ENCODE results near the gene DNAJC13. TPM values are rescaled to one million over a fixed set of nuclear protein-coding genes. Genes with fewer than 3 reads are reported as not detected.

The DNAJC13 gene
- total RNA-seq, 6 experiments from 2014 or later: 55.9 to 66.4 (median 60.1) TPM

DNA sequence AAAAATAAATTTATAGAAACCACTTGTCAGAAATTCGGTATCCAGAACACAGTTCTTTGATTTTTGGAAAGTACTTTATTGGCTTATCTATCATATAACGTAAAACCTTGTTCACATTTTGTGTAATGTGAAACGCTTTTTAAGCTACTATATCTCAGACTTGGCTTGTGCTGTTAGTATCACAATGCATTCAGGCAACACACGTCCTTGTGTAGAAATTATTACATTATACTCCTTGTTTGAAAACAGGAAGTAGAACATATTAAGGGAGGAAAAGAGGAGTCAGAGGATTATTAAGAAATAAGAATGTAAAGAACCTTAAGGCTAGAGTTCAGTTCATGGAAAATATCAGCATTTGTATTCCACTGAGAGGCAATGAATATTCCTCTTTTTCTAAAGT is 1.6 kb downstream of the DNAJC13 start:
- no peaks in the 10 kb centered on the region for H3K9me3 Mint-ChIP-seq
- peak overlapping the region; percentile 87 for H3K27ac Mint-ChIP-seq
- TF ChIP-seq CTCF (IDR thresholded peaks at IDR 0.05): no peak
- peak overlapping the region; percentile 96 for H3K4me3 Mint-ChIP-seq
- no peaks in the 10 kb centered on the region; the same call in 1 of the 2 replicates for H3K27me3 Mint-ChIP-seq (ENCODE audit: insufficient read depth)
- H3K4me1 Mint-ChIP-seq (ENCODE audit: low read depth): peaks cover 63% of the 10 kb centered on the region
- H3K36me3 Mint-ChIP-seq (ENCODE audit: low read depth): peaks cover 30% of the 10 kb centered on the region
- no peak for DNase-seq

- Mint-ChIP-seq H3K4me3 (no peak overlapping the region), H3K36me3 (ENCODE audit: low read depth) (peaks cover 45% of the 10 kb centered on the region), H3K4me1 (ENCODE audit: low read depth) (peaks cover 77% of the 10 kb centered on the region), H3K27ac (peak overlapping the region; percentile 71), H3K9me3 (no peaks in the 10 kb centered on the region), H3K27me3 (ENCODE audit: insufficient read depth) (no peaks in the 10 kb centered on the region; the same call in 1 of the 2 replicates)
- peak; percentile 46 for DNase-seq
- no peak for TF ChIP-seq CTCF (IDR thresholded peaks at IDR 0.05)
These were observed 4.5 kb downstream of the DNAJC13 start for GRCh38 chr3:132421832-132422231.

DNA sequence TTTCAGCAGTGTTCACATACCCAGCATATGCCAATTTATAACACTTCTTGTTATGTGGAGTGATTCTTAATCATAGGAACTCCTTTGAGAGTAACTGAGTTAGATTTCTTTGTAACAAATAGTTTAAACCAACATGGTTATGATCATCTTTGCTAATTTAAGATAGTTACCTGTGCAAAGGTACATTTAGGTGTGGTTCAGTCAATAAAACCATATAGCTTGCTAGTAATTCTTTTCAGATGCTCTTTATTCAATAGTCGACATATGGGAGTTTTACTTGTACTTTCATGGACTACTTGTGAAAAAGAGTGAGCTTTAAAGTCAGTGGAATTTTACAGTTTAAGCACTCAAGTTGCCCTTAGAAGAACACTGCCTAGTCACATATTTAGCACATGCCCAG is 5.2 kb downstream of the DNAJC13 start:
- Mint-ChIP-seq H3K36me3 (ENCODE audit: low read depth) (peaks cover 45% of the 10 kb centered on the region), H3K4me3 (no peak overlapping the region), H3K27ac (no peak overlapping the region), H3K4me1 (ENCODE audit: low read depth) (peaks cover 76% of the 10 kb centered on the region), H3K27me3 (ENCODE audit: insufficient read depth) (no peaks in the 10 kb centered on the region), H3K9me3 (no peaks in the 10 kb centered on the region)
- TF ChIP-seq CTCF (IDR thresholded peaks at IDR 0.05): no peak
- DNase-seq: no peak

- peaks cover 78% of the 10 kb centered on the region for H3K4me1 Mint-ChIP-seq (ENCODE audit: low read depth)
- H3K36me3 Mint-ChIP-seq (ENCODE audit: low read depth): peaks cover 36% of the 10 kb centered on the region
- no peaks in the 10 kb centered on the region for H3K9me3 Mint-ChIP-seq
- DNase-seq: peak; percentile 74
- no peaks in the 10 kb centered on the region for H3K27me3 Mint-ChIP-seq (ENCODE audit: insufficient read depth)
- peak overlapping the region; percentile 62 for H3K27ac Mint-ChIP-seq
- TF ChIP-seq CTCF (IDR thresholded peaks at IDR 0.05): no peak
- no peak overlapping the region for H3K4me3 Mint-ChIP-seq
These were observed 15.3 kb downstream of the DNAJC13 start for GRCh38 chr3:132432639-132433038.

DNA sequence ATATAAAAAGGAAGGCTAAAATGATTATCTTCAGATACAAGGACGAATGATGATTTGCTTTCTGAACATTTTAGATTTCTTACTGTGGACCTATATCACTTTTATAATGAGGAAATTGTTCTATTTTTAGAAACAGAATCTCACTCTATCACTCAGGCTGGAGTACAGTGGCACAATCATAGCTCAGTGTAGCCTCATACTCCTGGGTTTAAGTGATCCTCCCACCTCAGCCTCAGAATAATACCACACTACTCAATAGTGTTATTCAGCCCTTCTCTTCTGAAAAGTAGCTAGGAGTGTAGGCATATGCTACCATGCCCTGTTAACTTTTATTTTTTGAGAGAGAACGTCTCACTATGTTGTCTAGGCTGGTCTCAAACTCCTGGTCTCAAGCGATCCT is 15.8 kb downstream of the DNAJC13 start:
- Mint-ChIP-seq H3K9me3 (no peaks in the 10 kb centered on the region), H3K27ac (peak overlapping the region; percentile 56), H3K27me3 (ENCODE audit: insufficient read depth) (no peaks in the 10 kb centered on the region), H3K4me3 (no peak overlapping the region), H3K4me1 (ENCODE audit: low read depth) (peaks cover 76% of the 10 kb centered on the region), H3K36me3 (ENCODE audit: low read depth) (peaks cover 36% of the 10 kb centered on the region)
- TF ChIP-seq CTCF (IDR thresholded peaks at IDR 0.05): no peak
- DNase-seq: no peak

All from HFFc6 (cell line).